ENCODE measurements around the gene GDA. TPM values are rescaled to one million over a fixed set of nuclear protein-coding genes. Genes with fewer than 3 reads are reported as not detected.

The GDA gene
- total RNA-seq, 1 donor from 2014 or later = 2.7 TPM

DNA sequence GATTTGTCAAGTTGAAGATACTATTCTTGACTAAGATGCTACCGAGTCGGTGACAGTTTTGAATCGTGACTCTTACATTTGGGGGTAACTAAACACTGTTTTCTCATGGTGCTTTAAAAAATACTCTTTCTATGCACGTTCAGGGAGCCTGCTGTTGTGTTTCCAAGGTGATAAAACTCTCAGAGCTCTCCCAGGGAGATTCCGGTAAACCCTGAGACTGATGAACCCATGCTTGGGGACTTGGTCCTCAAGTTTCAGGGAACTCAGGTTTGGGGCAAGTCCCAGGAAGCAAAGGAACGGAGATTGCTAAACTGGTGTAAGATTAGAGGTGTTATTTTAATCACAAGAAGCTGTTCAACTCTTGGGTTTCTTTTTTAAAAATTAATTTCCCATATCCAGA is 1.4 kb downstream of the GDA start:
- Histone ChIP-seq H3K27ac (no peak overlapping the region), H3K4me3 (no peak overlapping the region), H3K79me2 (ENCODE audit: low read depth) (no peaks in the 10 kb centered on the region), H3K4me1 (peaks cover 4% of the 10 kb centered on the region), H3K4me2 (no peak overlapping the region), H4K20me1 (ENCODE audit: low read depth) (no peaks in the 10 kb centered on the region), H3F3A (ENCODE audit: low read depth) (no peaks in the 10 kb centered on the region), H3K9ac (no peak overlapping the region), H3K27me3 (peaks cover 56% of the 10 kb centered on the region), H2AFZ (replicated peaks) (no peak overlapping the region), H3K9me3 (ENCODE audit: low read depth) (no peaks in the 10 kb centered on the region), H3K36me3 (no peaks in the 10 kb centered on the region)
- H3K36me3 Mint-ChIP-seq = no peaks in the 10 kb centered on the region
- no peak overlapping the region for H3K4me3 Mint-ChIP-seq
- H3K9me3 Mint-ChIP-seq = peaks cover 11% of the 10 kb centered on the region
- DNase-seq (ENCODE audit: low spot score) = no peak
- TF ChIP-seq CTCF (IDR thresholded peaks at IDR 0.05) = no peak
- no peak for TF ChIP-seq EZH2 (IDR thresholded peaks at IDR 0.05)
- no peak for TF ChIP-seq EZH2phosphoT487 (IDR thresholded peaks at IDR 0.05)
- peaks cover 13% of the 10 kb centered on the region for H3K4me1 Mint-ChIP-seq
- peaks cover 37% of the 10 kb centered on the region for H3K27me3 Mint-ChIP-seq (ENCODE audit: insufficient read depth, low read depth)
- H3K27ac Mint-ChIP-seq = no peak overlapping the region

- TF ChIP-seq CTCF (IDR thresholded peaks at IDR 0.05) (no peak), EZH2 (IDR thresholded peaks at IDR 0.05) (no peak), EZH2phosphoT487 (IDR thresholded peaks at IDR 0.05) (no peak)
- Histone ChIP-seq H3K9me3 (ENCODE audit: low read depth) (no peaks in the 10 kb centered on the region), H3K4me1 (peaks cover 4% of the 10 kb centered on the region), H4K20me1 (ENCODE audit: low read depth) (no peaks in the 10 kb centered on the region), H3K27ac (no peak overlapping the region), H2AFZ (replicated peaks) (no peak overlapping the region), H3K36me3 (no peaks in the 10 kb centered on the region), H3K4me2 (no peak overlapping the region), H3K27me3 (peaks cover 56% of the 10 kb centered on the region), H3K9ac (no peak overlapping the region), H3F3A (ENCODE audit: low read depth) (no peaks in the 10 kb centered on the region), H3K4me3 (no peak overlapping the region), H3K79me2 (ENCODE audit: low read depth) (no peaks in the 10 kb centered on the region)
- H3K4me1 Mint-ChIP-seq = peaks cover 13% of the 10 kb centered on the region
- H3K4me3 Mint-ChIP-seq = no peak overlapping the region
- H3K27ac Mint-ChIP-seq = no peak overlapping the region
- no peaks in the 10 kb centered on the region for H3K36me3 Mint-ChIP-seq
- H3K27me3 Mint-ChIP-seq (ENCODE audit: insufficient read depth, low read depth) = peaks cover 37% of the 10 kb centered on the region
- no peak for DNase-seq (ENCODE audit: low spot score)
- peaks cover 11% of the 10 kb centered on the region for H3K9me3 Mint-ChIP-seq
Observed at GRCh38 chr9:72151104-72151503, 1.9 kb downstream of the GDA start.

GRCh38 chr9:72154468-72155285 is 5.4 kb downstream of the GDA start:
- Histone ChIP-seq H3F3A (ENCODE audit: low read depth) (no peaks in the 10 kb centered on the region), H2AFZ (replicated peaks) (no peak overlapping the region), H3K4me2 (no peak overlapping the region), H3K9me3 (ENCODE audit: low read depth) (no peaks in the 10 kb centered on the region), H3K4me1 (peaks cover under 1% of the 10 kb centered on the region), H3K9ac (no peak overlapping the region), H3K36me3 (no peaks in the 10 kb centered on the region), H3K27me3 (peaks cover 27% of the 10 kb centered on the region), H4K20me1 (ENCODE audit: low read depth) (no peaks in the 10 kb centered on the region), H3K79me2 (ENCODE audit: low read depth) (no peaks in the 10 kb centered on the region), H3K27ac (no peak overlapping the region), H3K4me3 (no peak overlapping the region)
- Mint-ChIP-seq H3K9me3 (peaks cover 9% of the 10 kb centered on the region), H3K4me1 (peaks cover 6% of the 10 kb centered on the region), H3K4me3 (no peak overlapping the region), H3K27ac (no peak overlapping the region), H3K27me3 (ENCODE audit: insufficient read depth, low read depth) (peaks cover 16% of the 10 kb centered on the region), H3K36me3 (no peaks in the 10 kb centered on the region)
- no peak for DNase-seq (ENCODE audit: low spot score)
- no peak for TF ChIP-seq CTCF (IDR thresholded peaks at IDR 0.05)
- TF ChIP-seq EZH2phosphoT487 (IDR thresholded peaks at IDR 0.05) = no peak
- TF ChIP-seq EZH2 (IDR thresholded peaks at IDR 0.05) = no peak

All from neural progenitor cell (in vitro differentiated cells).